Fibroblast of lung (primary cell): Measurements from ENCODE around the gene MRPL49. TPM values are rescaled to one million over a fixed set of nuclear protein-coding genes. Genes with fewer than 3 reads are reported as not detected.

Experiments used
- DNase-seq, 2 donors: peaks; one replicate each; pipeline versions ENCODE4 v3.0.0 to v3.0.0-alpha.2; 2010; ENCODE audit warnings: low read depth in 2 of 2
- H2AFZ ChIP-seq: 2 replicates; pipeline ENCODE4 v1.5.1; 2012; ENCODE audit warnings: low read length, control low read depth, inconsistent platforms
- H3K27ac ChIP-seq: 2 replicates; pipeline ENCODE4 v1.5.1; 2011; ENCODE audit warnings: low read length, control low read depth; ENCODE audit not compliant: insufficient read depth
- H3K27me3 ChIP-seq: 2 replicates; pipeline ENCODE4 v1.5.1; 2011; ENCODE audit warnings: mild to moderate bottlenecking, low read length; ENCODE audit not compliant: control insufficient read depth, insufficient read depth
- H3K36me3 ChIP-seq: 2 replicates; pipeline ENCODE4 v1.5.1; 2011; ENCODE audit warnings: low read length; ENCODE audit not compliant: control insufficient read depth, insufficient read depth
- H3K4me1 ChIP-seq: 2 replicates; pipeline ENCODE4 v1.5.1; 2011; ENCODE audit warnings: low read length; ENCODE audit not compliant: control insufficient read depth, insufficient read depth; ENCODE audit errors: extremely low read depth
- H3K4me2 ChIP-seq: 2 replicates; pipeline ENCODE4 v1.5.1; 2011; ENCODE audit warnings: low read length, control low read depth; ENCODE audit not compliant: insufficient read depth; ENCODE audit errors: extremely low read depth
- H3K4me3 ChIP-seq, 4 experiments: fragments of 200-600 bp in 1 of 4; sonication (generic) in 1 of 4; replicated peaks in 1 of 4; 2 replicates each; pipeline ENCODE4 v1.5.1; 2011 to 2016; ENCODE audit warnings: low read length in 4 of 4, low read depth in 3 of 4, mild to moderate bottlenecking in 3 of 4, control low read depth in 2 of 4, inconsistent platforms in 1 of 4, mixed read lengths in 1 of 4; ENCODE audit not compliant: insufficient read depth in 1 of 4; ENCODE audit errors: control extremely low read depth in 1 of 4
- H3K79me2 ChIP-seq: 2 replicates; pipeline ENCODE4 v1.5.1; 2012; ENCODE audit warnings: mild to moderate bottlenecking, low read length, inconsistent platforms; ENCODE audit not compliant: control insufficient read depth, insufficient read depth
- H3K9ac ChIP-seq: 2 replicates; pipeline ENCODE4 v1.5.1; 2011; ENCODE audit warnings: mild to moderate bottlenecking, low read length, control low read depth; ENCODE audit not compliant: insufficient read depth
- H3K9me3 ChIP-seq: 2 replicates; pipeline ENCODE4 v1.5.1; 2012; ENCODE audit warnings: low read depth, low read length; ENCODE audit not compliant: control insufficient read depth, insufficient read depth
- H4K20me1 ChIP-seq: 2 replicates; pipeline ENCODE4 v1.5.1; 2011; ENCODE audit warnings: low read length; ENCODE audit not compliant: control insufficient read depth, insufficient read depth; ENCODE audit errors: extremely low read depth
- CTCF ChIP-seq, 2 donors: IDR thresholded peaks in 1 of 2; conservative IDR thresholded peaks in 1 of 2; 1 replicate in 1 of 2; 2 replicates in 1 of 2; pipeline ENCODE4 v1.5.1; 2011 to 2012; ENCODE audit warnings: low read length in 2 of 2, control low read depth in 1 of 2, inconsistent platforms in 1 of 2, low read depth in 1 of 2, mild to moderate bottlenecking in 1 of 2
- EZH2 ChIP-seq: IDR thresholded peaks from 2 replicates; pipeline ENCODE4 v1.5.1; 2012; ENCODE audit warnings: low read length, control low read depth, mild to moderate bottlenecking; ENCODE audit errors: missing control alignments
- polyA plus RNA-seq, 2 donors: library from polyadenylated mRNA; depleted of rRNA in 1 of 2; stranded (reverse) in 1 of 2; unstranded in 1 of 2; fragments of >200 nt; gene quantifications; 2 replicates each; pipeline ENCODE4 v1.2.1, GENCODE V29; 2011 to 2012; ENCODE audit warnings: missing spikeins in 1 of 2
- total RNA-seq: library from RNA; depleted of rRNA; stranded (reverse); fragments of >200 nt; gene quantifications from 2 replicates; pipeline ENCODE4 v1.2.1, GENCODE V29; 2014

MRPL49 gene
- total and polyA plus RNA-seq, 2 donors (not counting 1 experiment from before 2014, with no cell fraction given) = 55.5 to 70.8 TPM

GRCh38 chr11:65086809-65087208 is 35.3 kb upstream of the MRPL49 start:
- H3K36me3 ChIP-seq = peaks cover 21% of the 10 kb centered on the region

DNA sequence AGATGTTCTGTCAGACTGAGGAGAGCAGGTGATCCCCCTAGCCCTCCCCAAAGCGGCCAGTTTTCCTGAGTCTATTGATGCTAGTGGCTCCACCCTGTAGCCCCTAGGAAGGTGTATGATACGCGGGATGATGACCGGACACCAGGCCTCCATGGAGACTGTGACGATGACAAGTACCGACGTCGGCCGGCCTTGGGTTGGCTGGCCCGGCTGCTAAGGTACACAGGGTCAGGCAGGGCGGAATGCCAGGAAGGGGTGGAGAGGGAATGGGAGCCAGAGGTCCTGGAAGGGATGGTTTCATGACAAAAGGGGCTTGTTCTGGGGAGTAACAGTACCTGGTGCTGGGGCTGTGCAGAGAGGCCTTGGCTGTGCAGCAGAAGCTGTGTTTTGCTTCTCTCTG is 34.9 kb upstream of the MRPL49 start:
- Histone ChIP-seq H3K9ac (no peak overlapping the region), H3K79me2 (peaks cover 27% of the 10 kb centered on the region), H3K27me3 (no peaks in the 10 kb centered on the region), H3K4me2 (no peak overlapping the region), H3K4me1 (peaks cover 11% of the 10 kb centered on the region), H4K20me1 (no peaks in the 10 kb centered on the region), H3K36me3 (peaks cover 21% of the 10 kb centered on the region), H3K4me3 (no peak overlapping the region), H3K9me3 (no peaks in the 10 kb centered on the region), H2AFZ (no peak overlapping the region), H3K27ac (no peak overlapping the region)
- TF ChIP-seq EZH2 (no peak), CTCF (conservative IDR thresholded peaks at IDR 0.05 in 1 of 2, IDR thresholded peaks at IDR 0.05 in 1 of 2; ENCODE audit: low read depth in 1 of 2, low read length in 2 of 2) (no peak)
- DNase-seq = no peak

More at GRCh38 chr11:65086809-65087208, 35.3 kb upstream of the MRPL49 start:
- TF ChIP-seq EZH2 = no peak
- no peak for TF ChIP-seq CTCF (conservative IDR thresholded peaks at IDR 0.05 in 1 of 2, IDR thresholded peaks at IDR 0.05 in 1 of 2; ENCODE audit: low read depth in 1 of 2, low read length in 2 of 2)
- H4K20me1 ChIP-seq = no peaks in the 10 kb centered on the region
- H3K4me3 ChIP-seq = no peak overlapping the region
- H3K27me3 ChIP-seq = no peaks in the 10 kb centered on the region
- H3K9me3 ChIP-seq = no peaks in the 10 kb centered on the region
- H2AFZ ChIP-seq = no peak overlapping the region
- no peak overlapping the region for H3K27ac ChIP-seq
- H3K79me2 ChIP-seq = peaks cover 30% of the 10 kb centered on the region
- DNase-seq = no peak
- peaks cover 11% of the 10 kb centered on the region for H3K4me1 ChIP-seq
- no peak overlapping the region for H3K9ac ChIP-seq
- no peak overlapping the region for H3K4me2 ChIP-seq

DNA sequence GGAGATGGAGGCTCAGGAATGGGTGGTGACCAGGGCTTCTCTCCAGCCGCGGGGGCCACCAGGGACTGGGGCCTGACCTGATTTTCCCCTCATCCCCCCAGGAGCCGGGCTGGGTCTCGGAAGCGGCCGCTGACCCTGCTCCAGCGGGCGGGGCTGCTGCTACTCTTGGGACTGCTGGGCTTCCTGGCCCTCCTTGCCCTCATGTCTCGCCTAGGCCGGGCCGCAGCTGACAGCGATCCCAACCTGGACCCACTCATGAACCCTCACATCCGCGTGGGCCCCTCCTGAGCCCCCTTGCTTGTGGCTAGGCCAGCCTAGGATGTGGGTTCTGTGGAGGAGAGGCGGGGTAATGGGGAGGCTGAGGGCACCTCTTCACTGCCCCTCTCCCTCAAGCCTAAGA is 34.3 kb upstream of the MRPL49 start:
- Histone ChIP-seq H3K4me3 (no peak overlapping the region), H3K9me3 (no peaks in the 10 kb centered on the region), H2AFZ (no peak overlapping the region), H3K4me2 (no peak overlapping the region), H3K27me3 (no peaks in the 10 kb centered on the region), H3K27ac (no peak overlapping the region), H3K9ac (no peak overlapping the region), H3K4me1 (peaks cover 8% of the 10 kb centered on the region), H4K20me1 (no peaks in the 10 kb centered on the region), H3K79me2 (peaks cover 23% of the 10 kb centered on the region), H3K36me3 (peaks cover 21% of the 10 kb centered on the region)
- DNase-seq = no peak
- no peak for TF ChIP-seq EZH2
